GM08714 (cell line): ENCODE results near the gene IRF2BP2.
"Not testable (repeated sequence)": the region's sequence is repeated elsewhere in the genome, so short reads cannot be mapped to it uniquely, and the experiment has no call there.

Experiments used
- H3K4me3 ChIP-seq: fragments of 200-500 bp; sonication (Bioruptor generic); 2 replicates; pipeline ENCODE4 v1.5.1; 2014; ENCODE audit warnings: mild to moderate bottlenecking, low read length, inconsistent platforms
- ZNF274 ChIP-seq: IDR thresholded peaks from 2 replicates; pipeline ENCODE4 v1.6.1; 2012; ENCODE audit warnings: mild to moderate bottlenecking, low read depth, low read length

Gene IRF2BP2

GRCh38 chr1:234604495-234605398, 5.2 kb downstream of the IRF2BP2 start:
- no peak for TF ChIP-seq ZNF274

GRCh38 chr1:234603221-234604204, 6.5 kb downstream of the IRF2BP2 start:
- peak overlapping the region; percentile 85 for H3K4me3 ChIP-seq
- no peak for TF ChIP-seq ZNF274

More at GRCh38 chr1:234604495-234605398, 5.2 kb downstream of the IRF2BP2 start:
- H3K4me3 ChIP-seq, result peak overlapping the region; percentile 85

- peak overlapping the region; percentile 40 for H3K4me3 ChIP-seq
- TF ChIP-seq ZNF274, result no peak
Measured at GRCh38 chr1:234602334-234603220, 7.4 kb downstream of the IRF2BP2 start.

- H3K4me3 ChIP-seq, result peak overlapping the region; percentile 79
- TF ChIP-seq ZNF274, result no peak
Measured at GRCh38 chr1:234601301-234602017, 8.5 kb downstream of the IRF2BP2 start.

- peak overlapping the region; percentile 79 for H3K4me3 ChIP-seq
- no peak for TF ChIP-seq ZNF274
Measured at GRCh38 chr1:234600418-234601281, 9.3 kb downstream of the IRF2BP2 start.

- no peak for TF ChIP-seq ZNF274
- peak overlapping the region; percentile 79 for H3K4me3 ChIP-seq
Measured at GRCh38 chr1:234599617-234600417, 10.2 kb downstream of the IRF2BP2 start.

- peak overlapping the region; percentile 73 for H3K4me3 ChIP-seq
- no peak for TF ChIP-seq ZNF274
Measured at GRCh38 chr1:234598974-234599616, 10.9 kb downstream of the IRF2BP2 start.

- TF ChIP-seq ZNF274, result no peak
- H3K4me3 ChIP-seq, result no peak overlapping the region
Measured at GRCh38 chr1:234597894-234598293, 12.1 kb downstream of the IRF2BP2 start.

- TF ChIP-seq ZNF274, result no peak
- H3K4me3 ChIP-seq, result no peak overlapping the region
Measured at GRCh38 chr1:234595899-234596298, 14.1 kb downstream of the IRF2BP2 start.

- not testable (repeated sequence) for H3K4me3 ChIP-seq
Measured at GRCh38 chr1:234594575-234594974, 15.4 kb downstream of the IRF2BP2 start.
